IMR-90 (cell line): ENCODE measurements around the gene R3HDM4. TPM values are rescaled to one million over a fixed set of nuclear protein-coding genes. Genes with fewer than 3 reads are reported as not detected.

Experiments
- ATAC-seq: fragments of 200-7000 bp; cut with Tn5 transposase; 2 replicates; pipeline ENCODE4 v1.9.1; 2020; ENCODE audit warnings: low read depth, mild to moderate bottlenecking, moderate library complexity
- BruUV-seq: library from RNA; stranded (reverse); fragments of 400-500 nt; replicated peaks from 2 replicates; lab custom pipeline; 2021; lab: Mats Ljungman, UMichigan
- CTCF ChIA-PET: fragments of 300-600 bp; formaldehyde crosslinking; extraction: SDS; loops from one replicate; lab custom pipeline; 2021; ENCODE audit warnings: antibody characterized with exemption; lab: Yijun Ruan, JAX
- POLR2A ChIA-PET: fragments of 300-600 bp; sonication (Branson Sonifier 250); formaldehyde crosslinking; loops from one replicate; lab custom pipeline; 2022; ENCODE audit warnings: antibody characterized with exemption; ENCODE audit not compliant: unreplicated experiment; lab: Charles Lee
- DNase-seq: peaks from one replicate; pipeline ENCODE4 v3.0.0; 2013
- H2AFZ ChIP-seq: replicated peaks from 2 replicates; pipeline ENCODE3; 2013; ENCODE audit warnings: low read length, mild to moderate bottlenecking; ENCODE audit not compliant: poor library complexity
- H2AK5ac ChIP-seq: 2 replicates; pipeline ENCODE4 v1.6.1; 2013; ENCODE audit warnings: low read depth, low read length, inconsistent platforms
- H2AK9ac ChIP-seq: replicated peaks from 2 replicates; pipeline ENCODE3; 2013; ENCODE audit warnings: mild to moderate bottlenecking, low read depth, low read length, moderate library complexity; ENCODE audit not compliant: poor library complexity
- H2BK120ac ChIP-seq: 2 replicates; pipeline ENCODE4 v1.6.1; 2013; ENCODE audit warnings: low read depth, low read length, inconsistent platforms
- H2BK15ac ChIP-seq: 3 replicates; pipeline ENCODE4 v1.6.1; 2013; ENCODE audit warnings: low read depth, low read length, inconsistent platforms
- H2BK20ac ChIP-seq: 2 replicates; pipeline ENCODE4 v1.6.1; 2013; ENCODE audit warnings: low read depth, mild to moderate bottlenecking, inconsistent platforms, low read length, moderate library complexity
- H2BK5ac ChIP-seq: 2 replicates; pipeline ENCODE4 v1.6.1; 2013; ENCODE audit warnings: mild to moderate bottlenecking, low read depth, low read length, inconsistent platforms; ENCODE audit not compliant: poor library complexity, severe bottlenecking
- H3K14ac ChIP-seq: replicated peaks from 2 replicates; pipeline ENCODE4 v1.6.1; 2013; ENCODE audit warnings: low read depth, low read length, inconsistent platforms
- H3K18ac ChIP-seq: 2 replicates; pipeline ENCODE4 v1.6.1; 2013; ENCODE audit warnings: low read depth, low read length, control low read depth
- H3K23ac ChIP-seq: 2 replicates; pipeline ENCODE4 v1.6.1; 2013; ENCODE audit warnings: low read depth, low read length, inconsistent platforms
- H3K27ac ChIP-seq: 2 replicates; pipeline ENCODE4 v1.5.1; 2013; ENCODE audit warnings: mild to moderate bottlenecking, control low read depth, low read length; ENCODE audit not compliant: insufficient read depth
- H3K27me3 ChIP-seq: 2 replicates; pipeline ENCODE4 v1.6.1; 2013; ENCODE audit warnings: low read length; ENCODE audit not compliant: control insufficient read depth, insufficient read depth
- H3K36me3 ChIP-seq: 2 replicates; pipeline ENCODE4 v1.6.1; 2013; ENCODE audit warnings: low read length, mixed read lengths; ENCODE audit not compliant: control insufficient read depth, insufficient read depth
- H3K4ac ChIP-seq: 2 replicates; pipeline ENCODE4 v1.6.1; 2013; ENCODE audit warnings: low read depth, low read length, inconsistent platforms
- H3K4me1 ChIP-seq: 2 replicates; pipeline ENCODE4 v1.6.1; 2013; ENCODE audit warnings: low read length, mixed read lengths; ENCODE audit not compliant: control insufficient read depth, insufficient read depth
- H3K4me2 ChIP-seq: 2 replicates; pipeline ENCODE4 v1.6.1; 2013; ENCODE audit warnings: low read depth, mild to moderate bottlenecking, control low read depth, low read length, moderate library complexity
- H3K4me3 ChIP-seq: 2 replicates; pipeline ENCODE4 v1.5.1; 2013; ENCODE audit warnings: low read depth, mild to moderate bottlenecking, control low read depth, low read length, moderate library complexity; ENCODE audit not compliant: insufficient read depth
- H3K56ac ChIP-seq: 2 replicates; pipeline ENCODE4 v1.6.1; 2013; ENCODE audit warnings: low read length, inconsistent platforms; ENCODE audit not compliant: insufficient read depth; ENCODE audit errors: extremely low read depth
- H3K79me1 ChIP-seq, 2 experiments: 2 replicates each; pipeline ENCODE4 v1.6.1; 2013; ENCODE audit warnings: low read length in 2 of 2, inconsistent platforms in 1 of 2, low read depth in 1 of 2
- H3K9ac ChIP-seq: 2 replicates; pipeline ENCODE4 v1.6.1; 2013; ENCODE audit warnings: low read depth, low read length, control low read depth
- H3K9me1 ChIP-seq: 2 replicates; pipeline ENCODE4 v1.6.1; 2013; ENCODE audit warnings: low read length, inconsistent platforms; ENCODE audit not compliant: insufficient read depth
- H3K9me3 ChIP-seq: 2 replicates; pipeline ENCODE4 v1.6.1; 2013; ENCODE audit warnings: low read length; ENCODE audit not compliant: control insufficient read depth, insufficient read depth
- H4K20me1 ChIP-seq: 2 replicates; pipeline ENCODE4 v1.6.1; 2013; ENCODE audit warnings: low read length, inconsistent platforms; ENCODE audit not compliant: insufficient read depth
- H4K5ac ChIP-seq: 2 replicates; pipeline ENCODE4 v1.6.1; 2013; ENCODE audit warnings: mild to moderate bottlenecking, low read depth, low read length, control low read depth
- H4K8ac ChIP-seq, 2 experiments: 2 replicates each; pipeline ENCODE4 v1.6.1; 2013; ENCODE audit warnings: low read depth in 2 of 2, low read length in 2 of 2, control low read depth in 1 of 2, inconsistent platforms in 1 of 2
- H4K91ac ChIP-seq: 2 replicates; pipeline ENCODE4 v1.6.1; 2013; ENCODE audit warnings: low read depth, low read length, inconsistent platforms; ENCODE audit not compliant: insufficient read depth
- MAZ ChIP-seq: IDR thresholded peaks from 2 replicates; pipeline ENCODE4 v1.6.1; 2012; ENCODE audit warnings: low read depth, mild to moderate bottlenecking, low read length, improper control_type of control experiment, moderate library complexity, borderline replicate concordance
- MXI1 ChIP-seq: IDR thresholded peaks from 2 replicates; pipeline ENCODE4 v1.6.1; 2012; ENCODE audit warnings: low read depth, mild to moderate bottlenecking, low read length, moderate library complexity, borderline replicate concordance
- POLR2A ChIP-seq: IDR thresholded peaks from 2 replicates; pipeline ENCODE4 v1.6.1; 2012; ENCODE audit warnings: mild to moderate bottlenecking, low read depth, low read length
- RAD21 ChIP-seq: IDR thresholded peaks from 2 replicates; pipeline ENCODE4 v1.6.1; 2012; ENCODE audit warnings: low read length, improper control_type of control experiment
- WGBS, 2 experiments: methylation state at CpG; one replicate each; pipeline versions ENCODE4 v1.1.5 to v1.1.7; 2013; ENCODE audit warnings: missing lambda C conversion rate in 2 of 2; ENCODE audit not compliant: insufficient read length in 1 of 2; ENCODE audit errors: extremely low coverage in 2 of 2; 5-methylcytosine and 5-hydroxymethylcytosine counted together
- dilution Hi-C: fragments of 300-500 bp; cut with HindIII; formaldehyde crosslinking; loops from one replicate; pipeline ENCODE4 v1.14.3; 2018; ENCODE audit warnings: low sequenced_read_pairs; ENCODE audit not compliant: unreplicated experiment
- in situ Hi-C: fragments of 300-500 bp; cut with MboI; formaldehyde crosslinking; loops from 3 replicates; pipeline ENCODE4 v1.14.3; 2019; ENCODE audit warnings: low sequenced_read_pairs, inconsistent platforms, mixed read lengths
- intact Hi-C: fragments of 100-400 bp; cut with micrococcal nuclease; formaldehyde crosslinking; loops from 2 replicates; pipeline ENCODE4 v1.10.0; 2022
- polyA plus RNA-seq, 3 experiments: library from polyadenylated mRNA; depleted of rRNA; stranded (reverse); fragments of >200 nt; gene quantifications; 2 replicates each; pipeline ENCODE4 v1.2.3, GENCODE V29; 2012; ENCODE audit warnings: low replicate concordance in 1 of 3
- total RNA-seq: library from RNA; depleted of rRNA; stranded (reverse); fragments of >200 nt; gene quantifications from 2 replicates; pipeline ENCODE4 v1.2.3, GENCODE V29; 2012
- TF ChIP-seq, protein P1 (sequence below): fragments of 150-350 bp; IDR thresholded peaks from 2 replicates; pipeline ENCODE4 v1.6.1; 2017; ENCODE audit warnings: mild to moderate bottlenecking, antibody characterized with exemption, low read length, low read depth

Gene R3HDM4
- total and polyA plus RNA-seq, 2 of the 4 experiments (the other 2 are of a cell fraction), result 9.0 to 51.5 TPM

DNA sequence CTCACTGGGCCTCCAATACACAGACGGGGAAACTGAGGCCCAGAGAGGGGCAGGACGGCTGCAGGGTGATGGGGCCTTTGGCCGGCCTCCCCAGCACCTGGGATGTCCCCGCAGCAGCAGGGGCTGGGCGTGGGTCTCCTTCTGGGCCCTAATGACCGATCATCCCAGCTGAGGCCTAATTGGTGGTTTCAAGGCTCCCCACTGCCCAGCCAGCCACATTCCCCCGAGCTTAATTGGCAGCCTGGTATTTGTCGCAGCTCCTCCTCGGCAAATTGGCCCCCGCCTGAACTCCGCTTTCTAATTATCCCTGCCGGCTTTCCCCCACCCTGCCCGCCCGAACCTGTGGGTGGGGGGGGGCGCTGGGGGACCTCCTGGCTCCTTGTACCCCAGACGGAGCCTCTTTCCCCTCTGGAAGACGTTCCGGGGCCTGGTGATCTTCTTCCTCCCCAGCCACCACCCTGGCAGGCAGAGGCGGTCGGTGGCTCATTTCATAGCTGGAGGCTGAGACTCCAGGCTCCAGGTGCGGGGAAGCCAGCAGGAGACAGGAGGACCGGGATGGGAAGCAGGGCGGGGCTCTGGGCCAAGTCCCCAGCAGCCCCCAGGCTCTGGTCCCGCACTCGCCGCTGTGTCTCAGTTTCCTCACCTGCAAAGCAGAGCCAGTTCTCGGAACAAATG is 43.9 kb upstream of the R3HDM4 start:
- Histone ChIP-seq H3K4ac (peak overlapping the region; percentile 90), H2AK9ac (peak overlapping the region; percentile 97), H4K8ac (peak overlapping the region in 1 of 2 experiments; percentile 87; a peak in 3 of 4 replicates), H3K9me3 (no peaks in the 10 kb centered on the region), H3K27me3 (no peaks in the 10 kb centered on the region), H3K27ac (peak overlapping the region; percentile 34), H2AFZ (peak overlapping the region; percentile 75), H2BK5ac (peak overlapping the region; percentile 86), H3K14ac (peak overlapping the region; percentile 29), H3K4me3 (no peak overlapping the region), H4K5ac (peak overlapping the region; percentile 55), H3K4me2 (no peak overlapping the region; the same call in 1 of the 2 replicates), H3K4me1 (peaks cover 37% of the 10 kb centered on the region), H2AK5ac (peak overlapping the region; percentile 86), H3K36me3 (peaks cover 29% of the 10 kb centered on the region), H3K79me1 (peaks cover 44 to 88% of the 10 kb centered on the region in 2 experiments), H2BK15ac (peak overlapping the region; percentile 99; the same call in 2 of the 3 replicates), H2BK120ac (peak overlapping the region; percentile 86), H3K9me1 (peaks cover 6% of the 10 kb centered on the region), H3K9ac (no peak overlapping the region; the same call in 1 of the 2 replicates), H4K91ac (peak overlapping the region; percentile 96), H3K18ac (no peak overlapping the region), H3K56ac (peak overlapping the region; percentile 58), H3K23ac (peak overlapping the region; percentile 91; the same call in 1 of the 2 replicates), H4K20me1 (peaks cover 49% of the 10 kb centered on the region), H2BK20ac (peak overlapping the region; percentile 75)
- BruUV-seq, result no TSS peak
- intact Hi-C loops (no loop called here), dilution Hi-C loops (no loop called here), in situ Hi-C loops (no loop called here)
- DNase-seq (peak; percentile 36), ATAC-seq (peak; percentile 57)
- TF ChIP-seq MAZ (peak; percentile 59; the same call in 1 of the 2 replicates), MXI1 (no peak), POLR2A (no peak), RAD21 (no peak)
- TF ChIP-seq, protein P1, sequence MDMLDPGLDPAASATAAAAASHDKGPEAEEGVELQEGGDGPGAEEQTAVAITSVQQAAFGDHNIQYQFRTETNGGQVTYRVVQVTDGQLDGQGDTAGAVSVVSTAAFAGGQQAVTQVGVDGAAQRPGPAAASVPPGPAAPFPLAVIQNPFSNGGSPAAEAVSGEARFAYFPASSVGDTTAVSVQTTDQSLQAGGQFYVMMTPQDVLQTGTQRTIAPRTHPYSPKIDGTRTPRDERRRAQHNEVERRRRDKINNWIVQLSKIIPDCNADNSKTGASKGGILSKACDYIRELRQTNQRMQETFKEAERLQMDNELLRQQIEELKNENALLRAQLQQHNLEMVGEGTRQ, result no peak
- CTCF ChIA-PET, result no interaction called here
- POLR2A ChIA-PET, result interaction anchor here (0.6 to 1.0 kb wide), 3 partner anchors 24 to 280 kb away, joined by 3 to 5 read pairs (median 3); no protein-coding TSS in a partner anchor
- WGBS, 2 experiments, result 35% methylated on average over 8 of the region's 27 CpGs; no CpG with 5 or more reads in 1 of the 2 experiments
